Osteocyte (in vitro differentiated cells): ENCODE results near the gene CNGA2. TPM values are rescaled to one million over a fixed set of nuclear protein-coding genes. Genes with fewer than 3 reads are reported as not detected.
A peak's percentile ranks its signal among the peaks of the same experiment; 100 is the strongest.

ENCODE experiments used
- DNase-seq: peaks from one replicate; pipeline ENCODE4 v3.0.0; 2021; ENCODE audit warnings: mixed read lengths; ENCODE audit not compliant: unreplicated experiment; ENCODE audit errors: extremely low spot score
- H3K27ac Mint-ChIP-seq: one replicate; pipeline ENCODE4 v1.8.0; 2021; ENCODE audit warnings: mild to moderate bottlenecking, mixed read lengths; ENCODE audit not compliant: unreplicated experiment
- H3K27me3 Mint-ChIP-seq: one replicate; pipeline ENCODE4 v1.8.0; 2021; ENCODE audit warnings: mixed read lengths; ENCODE audit not compliant: unreplicated experiment
- H3K36me3 Mint-ChIP-seq: one replicate; pipeline ENCODE4 v1.8.0; 2021; ENCODE audit warnings: mixed read lengths; ENCODE audit not compliant: unreplicated experiment
- H3K4me1 Mint-ChIP-seq: one replicate; pipeline ENCODE4 v1.8.0; 2021; ENCODE audit warnings: mixed read lengths; ENCODE audit not compliant: unreplicated experiment
- H3K4me3 Mint-ChIP-seq: one replicate; pipeline ENCODE4 v1.8.0; 2021; ENCODE audit warnings: mild to moderate bottlenecking, moderate library complexity, mixed read lengths; ENCODE audit not compliant: unreplicated experiment
- H3K9me3 Mint-ChIP-seq: one replicate; pipeline ENCODE4 v1.8.0; 2021; ENCODE audit warnings: mixed read lengths; ENCODE audit not compliant: unreplicated experiment
- total RNA-seq: library from RNA; stranded (reverse); gene quantifications from 2 replicates; pipeline ENCODE4 v1.2.1, GENCODE V29; 2021
- TF ChIP-seq, protein P1 (sequence below): fragments of 200-600 bp; sonication (generic); IDR thresholded peaks from 2 replicates; pipeline ENCODE4 v1.5.0; 2021; ENCODE audit warnings: antibody characterized with exemption, mild to moderate bottlenecking, moderate library complexity

Gene CNGA2
- total RNA-seq, 1 donor from 2014 or later = not detected

DNA sequence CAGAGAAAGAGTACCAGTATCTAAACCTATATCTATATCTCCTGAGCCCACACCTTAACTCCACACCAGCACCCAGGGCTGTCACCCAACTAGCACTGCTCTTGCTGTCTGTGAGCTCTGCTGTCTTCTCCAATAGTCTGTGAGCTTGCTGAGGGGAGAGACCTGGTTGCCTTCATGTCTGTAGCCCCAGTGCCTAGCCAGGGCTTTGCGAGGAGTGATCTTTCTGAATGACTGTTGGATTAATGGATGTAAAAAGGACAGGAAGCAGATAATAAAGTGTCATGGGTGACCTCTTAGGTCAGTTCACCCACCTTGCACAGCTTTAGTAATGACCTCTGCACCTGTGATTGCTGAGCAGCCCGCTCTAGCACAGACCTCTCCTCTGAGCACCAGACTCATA lies 30.5 kb downstream of the CNGA2 start:
- H3K27ac Mint-ChIP-seq = no peak overlapping the region
- H3K9me3 Mint-ChIP-seq = peaks cover 42% of the 10 kb centered on the region
- H3K4me3 Mint-ChIP-seq = no peak overlapping the region
- DNase-seq = peak; percentile 73
- H3K27me3 Mint-ChIP-seq = no peaks in the 10 kb centered on the region
- no peaks in the 10 kb centered on the region for H3K36me3 Mint-ChIP-seq
- no peaks in the 10 kb centered on the region for H3K4me1 Mint-ChIP-seq
- TF ChIP-seq, protein P1, sequence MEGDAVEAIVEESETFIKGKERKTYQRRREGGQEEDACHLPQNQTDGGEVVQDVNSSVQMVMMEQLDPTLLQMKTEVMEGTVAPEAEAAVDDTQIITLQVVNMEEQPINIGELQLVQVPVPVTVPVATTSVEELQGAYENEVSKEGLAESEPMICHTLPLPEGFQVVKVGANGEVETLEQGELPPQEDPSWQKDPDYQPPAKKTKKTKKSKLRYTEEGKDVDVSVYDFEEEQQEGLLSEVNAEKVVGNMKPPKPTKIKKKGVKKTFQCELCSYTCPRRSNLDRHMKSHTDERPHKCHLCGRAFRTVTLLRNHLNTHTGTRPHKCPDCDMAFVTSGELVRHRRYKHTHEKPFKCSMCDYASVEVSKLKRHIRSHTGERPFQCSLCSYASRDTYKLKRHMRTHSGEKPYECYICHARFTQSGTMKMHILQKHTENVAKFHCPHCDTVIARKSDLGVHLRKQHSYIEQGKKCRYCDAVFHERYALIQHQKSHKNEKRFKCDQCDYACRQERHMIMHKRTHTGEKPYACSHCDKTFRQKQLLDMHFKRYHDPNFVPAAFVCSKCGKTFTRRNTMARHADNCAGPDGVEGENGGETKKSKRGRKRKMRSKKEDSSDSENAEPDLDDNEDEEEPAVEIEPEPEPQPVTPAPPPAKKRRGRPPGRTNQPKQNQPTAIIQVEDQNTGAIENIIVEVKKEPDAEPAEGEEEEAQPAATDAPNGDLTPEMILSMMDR = no peak

DNA sequence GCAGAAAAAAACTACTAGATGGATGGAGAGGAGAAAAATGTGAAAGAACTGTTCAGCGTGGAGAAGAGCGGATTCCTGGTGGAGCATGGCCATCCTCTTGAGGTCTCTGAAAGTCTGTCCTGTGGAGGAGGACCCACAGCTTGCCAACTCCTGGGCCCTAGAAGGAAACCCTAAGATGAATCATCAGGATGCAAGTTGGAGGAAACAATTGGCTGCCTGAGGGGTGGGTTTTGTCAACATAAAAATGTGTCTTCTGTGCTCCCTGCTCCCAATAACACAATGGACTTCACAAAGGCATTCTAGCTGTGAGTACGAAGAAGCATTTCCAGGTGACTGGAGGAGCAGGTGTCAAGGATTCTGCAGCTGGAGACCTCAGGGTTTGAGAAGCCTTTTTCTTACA lies 37.2 kb downstream of the CNGA2 start:
- H3K4me3 Mint-ChIP-seq = no peak overlapping the region
- DNase-seq = peak; percentile 40
- H3K9me3 Mint-ChIP-seq = peaks cover 47% of the 10 kb centered on the region
- no peaks in the 10 kb centered on the region for H3K4me1 Mint-ChIP-seq
- H3K27ac Mint-ChIP-seq = no peak overlapping the region
- H3K27me3 Mint-ChIP-seq = no peaks in the 10 kb centered on the region
- no peaks in the 10 kb centered on the region for H3K36me3 Mint-ChIP-seq
- TF ChIP-seq, protein P1 = no peak

DNA sequence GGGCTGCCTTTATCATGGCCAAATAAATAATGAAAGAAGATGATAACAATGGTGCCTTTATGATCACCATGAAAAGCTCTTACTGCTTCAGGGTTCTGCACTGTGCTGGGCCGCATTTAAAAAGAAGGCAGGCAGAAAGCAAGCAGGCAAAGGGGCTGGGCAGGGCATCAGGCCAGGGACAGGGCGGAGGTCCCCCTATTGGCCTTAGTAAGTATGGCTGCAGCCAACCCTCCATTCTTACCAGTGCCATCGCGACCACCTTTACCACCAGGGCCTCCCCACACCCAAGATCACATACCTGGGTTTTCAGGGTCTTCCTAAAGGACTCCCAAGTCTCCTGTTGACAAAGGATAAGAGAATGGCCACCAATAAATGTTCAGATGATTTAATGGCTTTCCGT lies 38.9 kb downstream of the CNGA2 start:
- H3K27me3 Mint-ChIP-seq = no peaks in the 10 kb centered on the region
- TF ChIP-seq, protein P1 = no peak
- no peak overlapping the region for H3K27ac Mint-ChIP-seq
- no peaks in the 10 kb centered on the region for H3K36me3 Mint-ChIP-seq
- peak; percentile 57 for DNase-seq
- no peaks in the 10 kb centered on the region for H3K4me1 Mint-ChIP-seq
- H3K4me3 Mint-ChIP-seq = no peak overlapping the region
- H3K9me3 Mint-ChIP-seq = peaks cover 51% of the 10 kb centered on the region

DNA sequence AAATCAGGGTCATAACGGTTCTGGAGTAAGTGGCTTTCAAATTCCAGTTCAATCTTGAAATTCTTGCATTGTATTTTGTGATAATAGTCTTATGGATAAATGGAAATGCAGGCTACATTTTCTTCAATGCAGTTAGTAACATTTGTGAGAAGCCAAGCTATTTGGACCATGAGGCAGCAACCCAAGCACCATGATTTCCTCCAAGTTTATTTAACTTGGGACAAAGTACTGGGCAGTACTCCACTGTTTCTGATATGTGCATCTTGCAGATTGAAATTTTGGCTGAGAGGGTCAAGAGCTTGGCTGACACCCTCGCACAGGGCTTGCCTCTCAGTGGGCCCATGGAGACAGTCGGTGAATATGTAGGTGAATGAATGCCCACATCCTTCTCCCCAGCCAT lies 39.9 kb downstream of the CNGA2 start:
- H3K9me3 Mint-ChIP-seq = peaks cover 45% of the 10 kb centered on the region
- H3K4me3 Mint-ChIP-seq = no peak overlapping the region
- TF ChIP-seq, protein P1 = no peak
- H3K4me1 Mint-ChIP-seq = no peaks in the 10 kb centered on the region
- no peaks in the 10 kb centered on the region for H3K27me3 Mint-ChIP-seq
- peak; percentile 19 for DNase-seq
- no peaks in the 10 kb centered on the region for H3K36me3 Mint-ChIP-seq
- no peak overlapping the region for H3K27ac Mint-ChIP-seq

DNA sequence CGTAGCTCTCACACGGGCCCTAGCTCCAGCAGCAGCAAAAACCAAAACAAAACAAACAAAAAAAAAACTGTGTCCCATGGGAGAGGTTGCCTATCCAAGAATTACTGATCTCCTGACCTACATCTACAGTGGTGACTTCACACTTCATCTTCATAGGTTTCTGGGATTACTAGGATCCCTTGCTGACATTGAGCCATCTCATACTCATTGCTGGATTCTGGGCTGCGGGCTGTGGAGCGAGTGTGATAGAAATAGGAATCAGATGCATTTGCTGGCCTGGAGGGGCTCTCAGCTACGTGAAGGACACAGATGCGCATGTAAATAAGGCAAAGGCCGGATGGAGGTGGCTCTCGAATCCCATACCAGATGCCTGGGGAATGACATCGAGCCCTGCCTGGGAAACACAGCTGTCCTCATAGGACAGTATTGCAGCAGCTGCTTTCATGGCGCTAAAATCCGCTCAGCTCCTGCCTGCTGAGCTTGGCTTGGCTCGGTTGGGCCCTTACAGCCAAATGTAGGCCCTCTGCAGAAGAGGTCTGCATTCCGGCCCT lies 41.7 kb downstream of the CNGA2 start:
- peak; percentile 65 for DNase-seq
- Mint-ChIP-seq H3K27ac (no peak overlapping the region), H3K4me1 (no peaks in the 10 kb centered on the region), H3K4me3 (no peak overlapping the region), H3K27me3 (no peaks in the 10 kb centered on the region), H3K9me3 (peaks cover 49% of the 10 kb centered on the region), H3K36me3 (no peaks in the 10 kb centered on the region)
- TF ChIP-seq, protein P1 = no peak
